Stimulated activated CD4-positive, alpha-beta T cell treated with anti-CD3 and anti-CD28 coated beads, Interleukin-1b, Interleukin-23, amount 100 ng/mL, for 1 hour (primary cell): ENCODE data around the gene DYNC2I2.

ENCODE experiments used
- DNase-seq, 2 donors: peaks; one replicate each; pipeline ENCODE4 v3.0.0-alpha.2; 2020; ENCODE audit warnings: low read depth in 2 of 2

DYNC2I2 gene

GRCh38 chr9:128636024-128636390, 20.6 kb downstream of the DYNC2I2 start:
- DNase-seq, result no peak

- no peak for DNase-seq
Measured at GRCh38 chr9:128635266-128636023, 21.2 kb downstream of the DYNC2I2 start.

GRCh38 chr9:128634651-128635262, 21.9 kb downstream of the DYNC2I2 start:
- no peak for DNase-seq

- no peak for DNase-seq
Measured at GRCh38 chr9:128634111-128634510, 22.5 kb downstream of the DYNC2I2 start.

- DNase-seq, result no peak
Measured at GRCh38 chr9:128633601-128634000, 23.0 kb downstream of the DYNC2I2 start.

- DNase-seq, result no peak
Measured at GRCh38 chr9:128633057-128633456, 23.6 kb downstream of the DYNC2I2 start.

GRCh38 chr9:128632486-128632885, 24.2 kb downstream of the DYNC2I2 start:
- DNase-seq, result no peak

GRCh38 chr9:128632066-128632465, 24.6 kb downstream of the DYNC2I2 start:
- no peak for DNase-seq

- no peak for DNase-seq
Measured at GRCh38 chr9:128631636-128632035, 25.0 kb downstream of the DYNC2I2 start.

- no peak for DNase-seq
Measured at GRCh38 chr9:128629852-128630545, 26.6 kb downstream of the DYNC2I2 start.

- DNase-seq, result no peak
Measured at GRCh38 chr9:128629136-128629535, 27.5 kb downstream of the DYNC2I2 start.

GRCh38 chr9:128628471-128629048, 28.1 kb downstream of the DYNC2I2 start:
- no peak for DNase-seq

- DNase-seq, result no peak
Measured at GRCh38 chr9:128627906-128628305, 28.7 kb downstream of the DYNC2I2 start.

GRCh38 chr9:128627127-128627715, 29.4 kb downstream of the DYNC2I2 start:
- no peak for DNase-seq

- no peak for DNase-seq
Measured at GRCh38 chr9:128626181-128626580, 30.5 kb downstream of the DYNC2I2 start.

- DNase-seq, result no peak
Measured at GRCh38 chr9:128625391-128626146, 31.1 kb downstream of the DYNC2I2 start.

- DNase-seq, result no peak
Measured at GRCh38 chr9:128624566-128624965, 32.1 kb downstream of the DYNC2I2 start.

- no peak for DNase-seq
Measured at GRCh38 chr9:128621730-128622455, 34.8 kb downstream of the DYNC2I2 start.

- DNase-seq, result no peak
Measured at GRCh38 chr9:128619779-128620178, 36.9 kb downstream of the DYNC2I2 start.

- DNase-seq, result no peak
Measured at GRCh38 chr9:128619127-128619526, 37.5 kb downstream of the DYNC2I2 start.

GRCh38 chr9:128617943-128618342, 38.7 kb downstream of the DYNC2I2 start:
- no peak for DNase-seq
